GM12878 (cell line): Measurements from ENCODE around the gene DCC. TPM values are rescaled to one million over a fixed set of nuclear protein-coding genes. Genes with fewer than 3 reads are reported as not detected.

ENCODE experiments used
- BCLAF1 ChIP-seq: fragments of 450-650 bp; IDR thresholded peaks from 2 replicates; pipeline ENCODE4 v1.6.1; 2017; ENCODE audit warnings: antibody characterized with exemption, mild to moderate bottlenecking, moderate library complexity
- CBX3 ChIP-seq: fragments of 200-600 bp; sonication (generic); IDR thresholded peaks from 2 replicates; pipeline ENCODE4 v1.6.1; 2016; ENCODE audit warnings: low read depth, borderline replicate concordance
- E2F4 ChIP-seq: IDR thresholded peaks from 2 replicates; pipeline ENCODE4 v1.6.1; 2012; ENCODE audit warnings: low read depth, low read length, improper control_type of control experiment
- E4F1 ChIP-seq: fragments of 450-650 bp; IDR thresholded peaks from 2 replicates; pipeline ENCODE4 v1.6.1; 2018; ENCODE audit warnings: borderline replicate concordance, mild to moderate bottlenecking; ENCODE audit not compliant: partially characterized antibody
- HDGF ChIP-seq: fragments of 450-650 bp; IDR thresholded peaks from 2 replicates; pipeline ENCODE4 v1.6.1; 2016; ENCODE audit warnings: antibody characterized with exemption
- IRF3 ChIP-seq: fragments of 450-650 bp; IDR thresholded peaks from 2 replicates; pipeline ENCODE4 v1.6.1; 2014; ENCODE audit warnings: mild to moderate bottlenecking
- MEF2B ChIP-seq: fragments of 450-650 bp; IDR thresholded peaks from 2 replicates; pipeline ENCODE4 v1.6.1; 2018; ENCODE audit warnings: mild to moderate bottlenecking, moderate library complexity; ENCODE audit not compliant: partially characterized antibody, poor library complexity, severe bottlenecking
- REST ChIP-seq: IDR thresholded peaks from 2 replicates; pipeline ENCODE4 v1.6.1; 2012; ENCODE audit warnings: mild to moderate bottlenecking, low read depth, low read length
- SUZ12 ChIP-seq: fragments of 200-600 bp; sonication (generic); IDR thresholded peaks from one replicate; pipeline ENCODE4 v1.6.1; 2018; ENCODE audit warnings: antibody characterized with exemption, mild to moderate bottlenecking; ENCODE audit not compliant: unreplicated experiment
- ZBED1 ChIP-seq: IDR thresholded peaks from 2 replicates; pipeline ENCODE4 v1.6.1; 2016; ENCODE audit warnings: borderline replicate concordance
- polyA plus RNA-seq, 11 experiments: library from polyadenylated mRNA; depleted of rRNA in 4 of 11; unstranded in 6 of 11; stranded (reverse) in 5 of 11; fragments of >200 nt; fragmentation: Nextera tagmentation in 4 of 11; fragmentation: Illumina TruSeq in 1 of 11; extraction: Ambion mirVana in 4 of 11; extraction: Trizol in 1 of 11; gene quantifications; 1 replicate in 1 of 11; 2 replicates in 10 of 11; pipeline versions ENCODE4 v1.2.1 to v1.2.3, GENCODE V29; 2011 to 2016; ENCODE audit warnings: inconsistent platforms in 2 of 11, missing spikeins in 2 of 11, low read depth in 1 of 11
- total RNA-seq, 4 experiments: library from RNA; depleted of rRNA in 3 of 4; stranded (reverse); fragments of >200 nt in 3 of 4; fragmentation: Illumina TruSeq in 1 of 4; extraction: Trizol in 1 of 4; gene quantifications; 2 replicates each; pipeline versions ENCODE4 v1.2.1 to v1.2.3, GENCODE V29; 2013 to 2021

The DCC gene
- total and polyA plus RNA-seq, 10 of the 15 experiments (the other 5 are each of a cell fraction or from before 2014, with no cell fraction given): 0.01 TPM; not detected in 9

- TF ChIP-seq E2F4 (no peak), BCLAF1 (no peak), MEF2B (no peak), ZBED1 (no peak), E4F1 (no peak), SUZ12 (no peak), REST (no peak), IRF3 (no peak), CBX3 (no peak), HDGF (no peak)
These were observed 145.0 kb downstream of the DCC start (continued) for GRCh38 chr18:52484977-52485376.
